ENCODE measurements around the gene PTPRT. TPM values are rescaled to one million over a fixed set of nuclear protein-coding genes. Genes with fewer than 3 reads are reported as not detected.

The PTPRT gene
- total and polyA plus RNA-seq, 2 of the 13 experiments (the other 11 are each of a cell fraction or from before 2014, with no cell fraction given) = under 0.01 to 0.09 TPM

GRCh38 chr20:42697962-42698361 lies 491.7 kb downstream of the PTPRT start (continued):
- TF ChIP-seq DPF2 (CRISPR knock-in tag; IDR thresholded peaks at IDR 0.05; ENCODE audit: borderline replicate concordance, low read depth) (no peak), ZBTB34 (CRISPR knock-in tag; IDR thresholded peaks at IDR 0.05) (no peak), ZNF3 (CRISPR knock-in tag; IDR thresholded peaks at IDR 0.05) (no peak), AGO1 (IDR thresholded peaks at IDR 0.05; ENCODE audit: low read depth, low read length, poor library complexity, severe bottlenecking) (no peak), ZNF570 (CRISPR knock-in tag; IDR thresholded peaks at IDR 0.05; ENCODE audit: borderline replicate concordance) (no peak), NR2F1 (CRISPR knock-in tag; IDR thresholded peaks at IDR 0.05) (no peak), ZNF180 (CRISPR knock-in tag; IDR thresholded peaks at IDR 0.05; ENCODE audit: borderline replicate concordance, low read depth) (no peak), SRSF9 (IDR thresholded peaks at IDR 0.05; ENCODE audit: borderline replicate concordance, insufficient read depth, low read depth, low read length, poor library complexity, severe bottlenecking) (no peak)

- no peaks in the 10 kb centered on the region for H3K4me1 ChIP-seq (ENCODE audit: insufficient read depth, low read length)
- H3K27me3 ChIP-seq (ENCODE audit: control insufficient read depth in 1 of 2, insufficient read depth in 2 of 2, low read length in 2 of 2) = no peaks in the 10 kb centered on the region
- no peaks in the 10 kb centered on the region for H3K79me2 ChIP-seq (ENCODE audit: insufficient read depth, low read length)
- no peak for FAIRE-seq
- ATAC-seq = no peak
- peaks cover 73% of the 10 kb centered on the region for H3K9me3 ChIP-seq (ENCODE audit: low read length)
- in situ Hi-C loops (cut with HindIII; ENCODE audit: extremely low pct_ligation_motif_present, low pct_unique_long_range_greater_than_20kb) = no loop called here
- BruUV-seq (replicated peaks) = no TSS peak
- no peak overlapping the region for H3K9ac ChIP-seq (ENCODE audit: insufficient read depth, low read depth, low read length)
- no peak for DNase-seq (ENCODE audit: low spot score)
- H2AFZ ChIP-seq (ENCODE audit: low read length) = no peak overlapping the region
- no peak overlapping the region for H3K27ac ChIP-seq (ENCODE audit: extremely low read length, insufficient read depth, low read length)
- H3K4me2 ChIP-seq (ENCODE audit: low read depth, low read length) = no peak overlapping the region
- POLR2A ChIA-PET = no interaction called here
- no peak overlapping the region for H3K4me3 ChIP-seq (replicated peaks in 1 of 3; ENCODE audit: insufficient read depth in 1 of 3, low read depth in 2 of 3, low read length in 3 of 3)
- H3K36me3 ChIP-seq (replicated peaks in 1 of 2; ENCODE audit: control insufficient read depth in 1 of 2, insufficient read depth in 2 of 2, low read length in 2 of 2) = no peaks in the 10 kb centered on the region
- intact Hi-C loops (cut with micrococcal nuclease; ENCODE audit: unreplicated experiment) = no loop called here
- CTCF ChIA-PET (ENCODE audit: low intra/inter-chr PET ratio, low total read pairs) = no interaction called here
- WGBS (ENCODE audit: low lambda C conversion rate) = 21% methylated on average over 7 of the region's 7 CpGs
- no peaks in the 10 kb centered on the region for H4K20me1 ChIP-seq (ENCODE audit: insufficient read depth, low read length)
- TF ChIP-seq CREB1 (IDR thresholded peaks at IDR 0.05) = no peak
- no peak for TF ChIP-seq CREB1 (CRISPR knock-in tag; IDR thresholded peaks at IDR 0.05)
- TF ChIP-seq XRCC5 (optimal IDR thresholded peaks at IDR 0.05; ENCODE audit: low read length) = no peak
- no peak for TF ChIP-seq THAP8 (CRISPR knock-in tag; IDR thresholded peaks at IDR 0.05; ENCODE audit: borderline replicate concordance)
- no peak for TF ChIP-seq RXRA (CRISPR knock-in tag; IDR thresholded peaks at IDR 0.05)
- no peak for TF ChIP-seq FUBP1 (CRISPR knock-in tag; IDR thresholded peaks at IDR 0.05; ENCODE audit: borderline replicate concordance)
- no peak for TF ChIP-seq NFYB (CRISPR knock-in tag; IDR thresholded peaks at IDR 0.05)
- TF ChIP-seq ZFP36 (IDR thresholded peaks at IDR 0.05; ENCODE audit: borderline replicate concordance, low read depth, low read length, partially characterized antibody) = no peak
- TF ChIP-seq RNF2 (conservative IDR thresholded peaks at IDR 0.05; ENCODE audit: low read depth) = no peak
Observed at GRCh38 chr20:42690842-42691437, 498.8 kb downstream of the PTPRT start.
